ENCODE measurements around the gene INPP4B.

Gene INPP4B

GRCh38 chr4:142297313-142297712 is 548.8 kb downstream of the INPP4B start:
- no peak overlapping the region for H3K4me3 ChIP-seq (ENCODE audit: low read depth, low read length)
- no peak for DNase-seq (ENCODE audit: low read depth)

- no peak for DNase-seq (ENCODE audit: low read depth)
- H3K4me3 ChIP-seq (ENCODE audit: low read depth, low read length), result no peak overlapping the region
Observed at GRCh38 chr4:142293536-142293935, 552.6 kb downstream of the INPP4B start.

- no peak for DNase-seq (ENCODE audit: low read depth)
- H3K4me3 ChIP-seq (ENCODE audit: low read depth, low read length), result no peak overlapping the region
Observed at GRCh38 chr4:142292231-142292630, 553.9 kb downstream of the INPP4B start.

GRCh38 chr4:142291299-142292050 is 554.6 kb downstream of the INPP4B start:
- no peak for DNase-seq (ENCODE audit: low read depth)

GRCh38 chr4:142287371-142287770 is 558.7 kb downstream of the INPP4B start:
- no peak overlapping the region for H3K4me3 ChIP-seq (ENCODE audit: low read depth, low read length)
- no peak for DNase-seq (ENCODE audit: low read depth)

More at GRCh38 chr4:142291299-142292050, 554.6 kb downstream of the INPP4B start:
- no peak overlapping the region for H3K4me3 ChIP-seq (ENCODE audit: low read depth, low read length)

GRCh38 chr4:142285222-142285583 is 560.9 kb downstream of the INPP4B start:
- DNase-seq (ENCODE audit: low read depth), result no peak

GRCh38 chr4:142284402-142285221 is 561.5 kb downstream of the INPP4B start:
- DNase-seq (ENCODE audit: low read depth), result no peak
- no peak overlapping the region for H3K4me3 ChIP-seq (ENCODE audit: low read depth, low read length)

More at GRCh38 chr4:142285222-142285583, 560.9 kb downstream of the INPP4B start:
- H3K4me3 ChIP-seq (ENCODE audit: low read depth, low read length), result no peak overlapping the region

GRCh38 chr4:142282870-142283431 is 563.1 kb downstream of the INPP4B start:
- DNase-seq (ENCODE audit: low read depth), result no peak
- H3K4me3 ChIP-seq (ENCODE audit: low read depth, low read length), result no peak overlapping the region

- DNase-seq (ENCODE audit: low read depth), result no peak
Observed at GRCh38 chr4:142281999-142282398, 564.1 kb downstream of the INPP4B start.

GRCh38 chr4:142278663-142279062 is 567.4 kb downstream of the INPP4B start:
- no peak overlapping the region for H3K4me3 ChIP-seq (ENCODE audit: low read depth, low read length)
- DNase-seq (ENCODE audit: low read depth), result no peak

More at GRCh38 chr4:142281999-142282398, 564.1 kb downstream of the INPP4B start:
- no peak overlapping the region for H3K4me3 ChIP-seq (ENCODE audit: low read depth, low read length)

- no peak for DNase-seq (ENCODE audit: low read depth)
- H3K4me3 ChIP-seq (ENCODE audit: low read depth, low read length), result no peak overlapping the region
Observed at GRCh38 chr4:142278171-142278570, 567.9 kb downstream of the INPP4B start.

- H3K4me3 ChIP-seq (ENCODE audit: low read depth, low read length), result no peak overlapping the region
- DNase-seq (ENCODE audit: low read depth), result peak; percentile 17
Observed at GRCh38 chr4:142274137-142274536, 572.0 kb downstream of the INPP4B start.

- DNase-seq (ENCODE audit: low read depth), result no peak
- H3K4me3 ChIP-seq (ENCODE audit: low read depth, low read length), result no peak overlapping the region
Observed at GRCh38 chr4:142272452-142272851, 573.6 kb downstream of the INPP4B start.

GRCh38 chr4:142271832-142272231 is 574.3 kb downstream of the INPP4B start:
- DNase-seq (ENCODE audit: low read depth), result no peak
- no peak overlapping the region for H3K4me3 ChIP-seq (ENCODE audit: low read depth, low read length)

- H3K4me3 ChIP-seq (ENCODE audit: low read depth, low read length), result no peak overlapping the region
- no peak for DNase-seq (ENCODE audit: low read depth)
Observed at GRCh38 chr4:142267101-142267500, 579.0 kb downstream of the INPP4B start.

GRCh38 chr4:142265946-142266345 is 580.2 kb downstream of the INPP4B start:
- no peak overlapping the region for H3K4me3 ChIP-seq (ENCODE audit: low read depth, low read length)
- no peak for DNase-seq (ENCODE audit: low read depth)

- DNase-seq (ENCODE audit: low read depth), result no peak
- no peak overlapping the region for H3K4me3 ChIP-seq (ENCODE audit: low read depth, low read length)
Observed at GRCh38 chr4:142265536-142265935, 580.6 kb downstream of the INPP4B start.

- DNase-seq (ENCODE audit: low read depth), result no peak
Observed at GRCh38 chr4:142264961-142265360, 581.1 kb downstream of the INPP4B start.

GRCh38 chr4:142262956-142263355 is 583.1 kb downstream of the INPP4B start:
- DNase-seq (ENCODE audit: low read depth), result no peak
- no peak overlapping the region for H3K4me3 ChIP-seq (ENCODE audit: low read depth, low read length)

More at GRCh38 chr4:142264961-142265360, 581.1 kb downstream of the INPP4B start:
- no peak overlapping the region for H3K4me3 ChIP-seq (ENCODE audit: low read depth, low read length)

- H3K4me3 ChIP-seq (ENCODE audit: low read depth, low read length), result no peak overlapping the region
- DNase-seq (ENCODE audit: low read depth), result peak; percentile 57
Observed at GRCh38 chr4:142248946-142249345, 597.2 kb downstream of the INPP4B start.
